ENCODE data around the gene OTULINL. TPM values are rescaled to one million over a fixed set of nuclear protein-coding genes. Genes with fewer than 3 reads are reported as not detected.

OTULINL gene
- total RNA-seq, 3 donors from 2014 or later (not counting 1 experiment from before 2014, with no cell fraction given) = 33.0 to 67.4 (median 51.8) TPM

GRCh38 chr5:14599476-14600127, 18.0 kb downstream of the OTULINL start:
- Mint-ChIP-seq H3K9me3 (no peaks in the 10 kb centered on the region), H3K4me1 (peaks cover 59 to 65% of the 10 kb centered on the region in 2 donors), H3K27me3 (ENCODE audit: low read depth in 2 of 2) (no peaks in the 10 kb centered on the region), H3K36me3 (peaks cover 14% of the 10 kb centered on the region), H3K4me3 (no peak overlapping the region), H3K27ac (peak overlapping the region in 1 of 2 donors; percentile 17)
- H3K4me1 ChIP-seq (ENCODE audit: control insufficient read depth, insufficient read depth, low read length) = peaks cover 40% of the 10 kb centered on the region
- no CpG with 5 or more reads among the region's 1 CpG for WGBS (ENCODE audit: insufficient coverage)
- H3K4me3 ChIP-seq (ENCODE audit: low read length) = no peak overlapping the region
- no peak for TF ChIP-seq CTCF (IDR thresholded peaks at IDR 0.05)
- no peak for ATAC-seq
- no peak for DNase-seq
- H3K27me3 ChIP-seq (ENCODE audit: control insufficient read depth, insufficient read depth, low read length) = no peaks in the 10 kb centered on the region
- no peaks in the 10 kb centered on the region for H3K9me3 ChIP-seq (ENCODE audit: control insufficient read depth, insufficient read depth, low read length)
- H3K27ac ChIP-seq (ENCODE audit: low read length) = no peak overlapping the region
- H3K36me3 ChIP-seq (ENCODE audit: control insufficient read depth, insufficient read depth, low read length) = peaks cover 24% of the 10 kb centered on the region
- intact Hi-C loops (cut with micrococcal nuclease) = no loop called here

- WGBS (ENCODE audit: insufficient coverage) = 78% methylated on average over 1 of the region's 1 CpG
- no peak for TF ChIP-seq CTCF (IDR thresholded peaks at IDR 0.05)
- Histone ChIP-seq H3K27me3 (ENCODE audit: control insufficient read depth, insufficient read depth, low read length) (no peaks in the 10 kb centered on the region), H3K36me3 (ENCODE audit: control insufficient read depth, insufficient read depth, low read length) (peaks cover 26% of the 10 kb centered on the region), H3K9me3 (ENCODE audit: control insufficient read depth, insufficient read depth, low read length) (no peaks in the 10 kb centered on the region), H3K4me3 (ENCODE audit: low read length) (no peak overlapping the region), H3K4me1 (ENCODE audit: control insufficient read depth, insufficient read depth, low read length) (peaks cover 35% of the 10 kb centered on the region), H3K27ac (ENCODE audit: low read length) (no peak overlapping the region)
- Mint-ChIP-seq H3K36me3 (peaks cover 14% of the 10 kb centered on the region), H3K4me1 (peaks cover 56% of the 10 kb centered on the region in 2 donors), H3K9me3 (no peaks in the 10 kb centered on the region), H3K4me3 (no peak overlapping the region), H3K27me3 (ENCODE audit: low read depth in 2 of 2) (no peaks in the 10 kb centered on the region), H3K27ac (no peak overlapping the region)
- DNase-seq = no peak
- ATAC-seq = no peak
- intact Hi-C loops (cut with micrococcal nuclease) = no loop called here
Observed at GRCh38 chr5:14600846-14601245, 19.3 kb downstream of the OTULINL start.

- 100% methylated on average over 1 of the region's 1 CpG for WGBS (ENCODE audit: insufficient coverage)
- ATAC-seq = no peak
- no peak overlapping the region for H3K4me3 ChIP-seq (ENCODE audit: low read length)
- H3K4me3 Mint-ChIP-seq = no peak overlapping the region
- no peaks in the 10 kb centered on the region for H3K27me3 Mint-ChIP-seq (ENCODE audit: low read depth in 2 of 2)
- H3K27me3 ChIP-seq (ENCODE audit: control insufficient read depth, insufficient read depth, low read length) = no peaks in the 10 kb centered on the region
- H3K36me3 Mint-ChIP-seq = peaks cover 14% of the 10 kb centered on the region
- H3K27ac Mint-ChIP-seq = no peak overlapping the region
- H3K9me3 Mint-ChIP-seq = no peaks in the 10 kb centered on the region
- no peaks in the 10 kb centered on the region for H3K9me3 ChIP-seq (ENCODE audit: control insufficient read depth, insufficient read depth, low read length)
- TF ChIP-seq CTCF (IDR thresholded peaks at IDR 0.05) = no peak
- no peak overlapping the region for H3K27ac ChIP-seq (ENCODE audit: low read length)
- intact Hi-C loops (cut with micrococcal nuclease) = no loop called here
- peaks cover 13% of the 10 kb centered on the region for H3K4me1 ChIP-seq (ENCODE audit: control insufficient read depth, insufficient read depth, low read length)
- no peak for DNase-seq
- H3K36me3 ChIP-seq (ENCODE audit: control insufficient read depth, insufficient read depth, low read length) = peaks cover 31% of the 10 kb centered on the region
- H3K4me1 Mint-ChIP-seq = peaks cover 38 to 49% of the 10 kb centered on the region in 2 donors
Observed at GRCh38 chr5:14603141-14603540, 21.5 kb downstream of the OTULINL start.

GRCh38 chr5:14607104-14607503, 25.5 kb downstream of the OTULINL start:
- H3K4me3 Mint-ChIP-seq = no peak overlapping the region
- DNase-seq (no peak), ATAC-seq (no peak)
- no peaks in the 10 kb centered on the region for H3K9me3 Mint-ChIP-seq
- H3K4me3 ChIP-seq (ENCODE audit: low read length) = no peak overlapping the region
- peaks cover 9% of the 10 kb centered on the region for H3K4me1 ChIP-seq (ENCODE audit: control insufficient read depth, insufficient read depth, low read length)
- H3K36me3 Mint-ChIP-seq = peaks cover 22% of the 10 kb centered on the region
- intact Hi-C loops (cut with micrococcal nuclease) = no loop called here
- H3K27me3 Mint-ChIP-seq (ENCODE audit: low read depth in 2 of 2) = no peaks in the 10 kb centered on the region
- no peak overlapping the region for H3K27ac ChIP-seq (ENCODE audit: low read length)
- no peaks in the 10 kb centered on the region for H3K27me3 ChIP-seq (ENCODE audit: control insufficient read depth, insufficient read depth, low read length)
- peak overlapping the region; percentile 31 to 56 for H3K27ac Mint-ChIP-seq
- TF ChIP-seq CTCF (IDR thresholded peaks at IDR 0.05) = no peak
- 54% methylated on average over 8 of the region's 8 CpGs for WGBS (ENCODE audit: insufficient coverage)
- H3K9me3 ChIP-seq (ENCODE audit: control insufficient read depth, insufficient read depth, low read length) = no peaks in the 10 kb centered on the region
- peaks cover 47% of the 10 kb centered on the region for H3K36me3 ChIP-seq (ENCODE audit: control insufficient read depth, insufficient read depth, low read length)
- H3K4me1 Mint-ChIP-seq = peaks cover 30 to 44% of the 10 kb centered on the region in 2 donors

All from natural killer cell (primary cell).